Lung (tissue), 16 donors: ENCODE data around the gene FXYD2. TPM values are rescaled to one million over a fixed set of nuclear protein-coding genes. Genes with fewer than 3 reads are reported as not detected.

ENCODE experiments used
- ATAC-seq: fragments of 200-7000 bp; cut with Tn5 transposase; one replicate; pipeline ENCODE4 v1.9.1; 2020; ENCODE audit warnings: moderate number of reproducible peaks; ENCODE audit not compliant: insufficient read depth, low FRiP score
- DNase-seq, 3 donors: peaks; one replicate each; pipeline ENCODE4 v3.0.0-alpha.2; 2013 to 2017
- H3K27ac ChIP-seq, 2 donors: one replicate each; pipeline ENCODE4 v1.5.1; 2013; ENCODE audit warnings: mild to moderate bottlenecking in 2 of 2, moderate library complexity in 2 of 2, control low read depth in 1 of 2, inconsistent platforms in 1 of 2, low read depth in 1 of 2, low read length in 1 of 2
- H3K27me3 ChIP-seq, 3 donors: one replicate each; pipeline ENCODE4 v1.5.1; 2013; ENCODE audit warnings: low read length in 2 of 3; ENCODE audit not compliant: control insufficient read depth in 3 of 3, insufficient read depth in 3 of 3
- H3K36me3 ChIP-seq, 4 donors: one replicate each; pipeline ENCODE4 v1.5.1; 2013; ENCODE audit warnings: low read length in 4 of 4, mild to moderate bottlenecking in 1 of 4, moderate library complexity in 1 of 4; ENCODE audit not compliant: control insufficient read depth in 4 of 4, insufficient read depth in 4 of 4
- H3K4me1 ChIP-seq, 5 donors: one replicate each; pipeline ENCODE4 v1.5.1; 2013; ENCODE audit warnings: low read length in 5 of 5, mild to moderate bottlenecking in 2 of 5, moderate library complexity in 1 of 5; ENCODE audit not compliant: control insufficient read depth in 5 of 5, insufficient read depth in 5 of 5
- H3K4me3 ChIP-seq: one replicate; pipeline ENCODE4 v1.5.1; 2013; ENCODE audit warnings: mild to moderate bottlenecking, control low read depth, moderate library complexity
- H3K9ac ChIP-seq, 2 donors: one replicate each; pipeline ENCODE4 v1.5.1; 2013; ENCODE audit warnings: low read length in 2 of 2, control low read depth in 1 of 2; ENCODE audit not compliant: insufficient read depth in 1 of 2
- H3K9me3 ChIP-seq, 4 donors: one replicate each; pipeline ENCODE4 v1.5.1; 2013; ENCODE audit warnings: low read length in 3 of 4, mild to moderate bottlenecking in 1 of 4, moderate library complexity in 1 of 4; ENCODE audit not compliant: control insufficient read depth in 4 of 4, insufficient read depth in 3 of 4
- WGBS, 2 donors: extraction: QIAGEN DNeasy Blood & Tissue Kit; methylation state at CpG; one replicate each; pipeline ENCODE4 v1.1.7; 2013; 5-methylcytosine and 5-hydroxymethylcytosine counted together
- long read RNA-seq, 5 donors: transcript quantifications; one replicate each; lab custom pipeline, GENCODE V29; 2026
- polyA plus RNA-seq, 2 donors: library from polyadenylated mRNA; stranded (reverse); fragments of 200-250 nt; gene quantifications; one replicate each; pipeline ENCODE4 v1.2.1, GENCODE V29; 2013
- total RNA-seq, 2 donors: library from RNA; depleted of rRNA in 1 of 2; stranded (reverse); fragments of >200 nt in 1 of 2; gene quantifications; one replicate each; pipeline ENCODE4 v1.2.1, GENCODE V29; 2014 to 2021
- TF ChIP-seq, protein P1 (sequence below): IDR thresholded peaks from 2 replicates; pipeline ENCODE4 v1.5.1; 2012; ENCODE audit warnings: mild to moderate bottlenecking; ENCODE audit errors: control extremely low read depth, extremely low read depth
- donor health status: control.
- donor health status: control.
- donor health status: Bipolar disorder and iron deficiency.
- donor health status: healthy.
- donor health status: DM: yes; HTN: yes; CAD: no.

FXYD2 gene
- total RNA-seq (1 to 10 TPM; 2.9 to 6.9 TPM), polyA plus RNA-seq (1 to 10 TPM; 1.6 to 4.5 TPM)
- long read RNA-seq, donor 1, partial matches to known transcripts = 0 of 2 reads
- long read RNA-seq, donor 1, other reads (novel, unspliced or antisense) = 0 of 2 reads
- long read RNA-seq, donor 2, partial matches to known transcripts = 0 of 1 reads
- long read RNA-seq, donor 2, other reads (novel, unspliced or antisense) = 0 of 1 reads
- long read RNA-seq, donor 3 = 0 reads
- long read RNA-seq, donor 4 = 0 reads
- long read RNA-seq, donor 5, partial matches to known transcripts = 0 of 1 reads
- long read RNA-seq, donor 5, other reads (novel, unspliced or antisense) = 0 of 1 reads

DNA sequence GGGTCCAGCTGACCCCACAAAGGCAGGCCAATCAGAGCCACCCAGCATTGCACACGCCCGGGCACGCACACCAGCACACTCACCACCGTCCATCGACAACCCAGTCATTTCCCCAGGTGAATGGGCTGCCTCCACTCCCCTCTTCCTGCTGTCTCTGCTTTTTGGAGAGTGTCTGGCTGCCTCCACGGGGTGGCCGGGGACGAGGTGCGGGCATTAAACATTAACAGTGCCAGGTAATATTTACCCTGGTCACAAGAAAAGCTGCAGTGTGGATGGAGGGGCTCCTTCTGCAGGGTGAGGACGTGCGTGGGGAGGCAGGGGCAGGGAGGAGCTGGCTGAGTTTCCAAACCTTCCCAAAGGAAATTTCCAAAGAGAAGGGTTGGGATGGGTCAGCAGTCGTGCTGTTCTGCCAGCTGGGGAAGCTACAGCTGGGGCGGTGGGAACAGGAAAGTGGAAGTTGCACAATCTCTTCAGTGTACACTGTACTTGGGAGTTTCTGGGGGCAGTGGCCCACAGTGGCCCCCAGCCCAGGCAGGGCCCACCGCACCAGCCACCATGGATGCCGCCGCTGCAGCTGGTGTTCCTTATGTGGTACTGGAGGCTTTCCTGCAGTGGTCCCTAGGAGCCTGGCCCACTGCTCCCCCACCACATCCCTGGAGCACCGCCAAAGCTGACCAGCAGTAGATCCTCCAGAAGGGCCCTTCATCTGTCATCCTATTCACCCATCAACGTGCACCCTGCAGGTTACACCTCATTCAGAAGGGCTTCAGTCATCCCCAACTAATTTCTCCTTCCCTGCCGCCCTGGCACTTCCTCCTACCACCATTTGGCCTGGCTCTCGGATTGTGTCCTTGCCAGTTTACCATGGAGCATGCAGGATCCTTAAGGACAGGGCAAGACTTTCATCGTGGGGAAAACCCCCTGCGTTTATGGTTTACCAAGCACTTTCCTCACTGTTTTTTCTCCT lies at the start of gene FXYD2:
Gene FXYD2, minus strand, starts transcription at position 174 of the 967 bp plus-strand sequence. Its CDS starts 66 bp downstream, at position 108.
- Histone ChIP-seq H3K4me3 (no peak within 1 kb of the TSS), H3K4me1 (peaks cover 0 to 62% (median 39%) of the 10 kb centered on the region in 5 donors)

DNA sequence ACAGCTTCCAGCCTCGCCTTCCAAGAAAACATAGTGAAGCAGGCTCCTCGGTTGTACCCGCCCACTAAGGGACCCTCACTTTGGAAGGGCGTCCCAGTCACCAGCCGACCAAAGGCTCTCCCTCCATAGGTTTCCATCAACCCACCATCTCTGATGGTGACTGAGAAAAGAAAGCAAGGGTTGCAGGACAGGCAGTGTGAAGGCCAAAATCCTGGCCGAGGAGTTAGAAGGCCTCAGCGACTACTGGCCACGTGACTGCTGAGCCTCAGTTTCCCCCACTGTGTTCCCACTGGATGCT lies 49.2 kb upstream of the FXYD2 start:
- DNase-seq = no peak
- Histone ChIP-seq H3K4me1 (peaks cover 7 to 61% (median 17%) of the 10 kb centered on the region in 5 donors), H3K36me3 (peaks cover 0 to 3% (median 0%) of the 10 kb centered on the region in 4 donors), H3K9me3 (no peaks in the 10 kb centered on the region), H3K9ac (no peak overlapping the region), H3K4me3 (no peak overlapping the region), H3K27me3 (no peaks in the 10 kb centered on the region), H3K27ac (peak overlapping the region in 1 of 2 donors; percentile 2)
- no peak for ATAC-seq
- TF ChIP-seq, protein P1, sequence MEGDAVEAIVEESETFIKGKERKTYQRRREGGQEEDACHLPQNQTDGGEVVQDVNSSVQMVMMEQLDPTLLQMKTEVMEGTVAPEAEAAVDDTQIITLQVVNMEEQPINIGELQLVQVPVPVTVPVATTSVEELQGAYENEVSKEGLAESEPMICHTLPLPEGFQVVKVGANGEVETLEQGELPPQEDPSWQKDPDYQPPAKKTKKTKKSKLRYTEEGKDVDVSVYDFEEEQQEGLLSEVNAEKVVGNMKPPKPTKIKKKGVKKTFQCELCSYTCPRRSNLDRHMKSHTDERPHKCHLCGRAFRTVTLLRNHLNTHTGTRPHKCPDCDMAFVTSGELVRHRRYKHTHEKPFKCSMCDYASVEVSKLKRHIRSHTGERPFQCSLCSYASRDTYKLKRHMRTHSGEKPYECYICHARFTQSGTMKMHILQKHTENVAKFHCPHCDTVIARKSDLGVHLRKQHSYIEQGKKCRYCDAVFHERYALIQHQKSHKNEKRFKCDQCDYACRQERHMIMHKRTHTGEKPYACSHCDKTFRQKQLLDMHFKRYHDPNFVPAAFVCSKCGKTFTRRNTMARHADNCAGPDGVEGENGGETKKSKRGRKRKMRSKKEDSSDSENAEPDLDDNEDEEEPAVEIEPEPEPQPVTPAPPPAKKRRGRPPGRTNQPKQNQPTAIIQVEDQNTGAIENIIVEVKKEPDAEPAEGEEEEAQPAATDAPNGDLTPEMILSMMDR = no peak
- WGBS, 2 donors = 77 to 79% methylated on average over 8 of the region's 8 CpGs

More for the DNA sequence above, at the start of gene FXYD2:
- H3K36me3 ChIP-seq = no peaks in the 10 kb centered on the region
- H3K9me3 ChIP-seq = no peaks in the 10 kb centered on the region
- 36 to 38% methylated on average over 22 of the region's 22 CpGs for WGBS, 2 donors
- peak; percentile 83 to 94 (median 89) for DNase-seq
- ATAC-seq = no peak
- peak within 1 kb of the TSS; percentile 38 to 88 for H3K27ac ChIP-seq
- peak within 1 kb of the TSS in 1 of 2 donors; percentile 32 for H3K9ac ChIP-seq
- TF ChIP-seq, protein P1 = no peak
- H3K27me3 ChIP-seq = no peaks in the 10 kb centered on the region

DNA sequence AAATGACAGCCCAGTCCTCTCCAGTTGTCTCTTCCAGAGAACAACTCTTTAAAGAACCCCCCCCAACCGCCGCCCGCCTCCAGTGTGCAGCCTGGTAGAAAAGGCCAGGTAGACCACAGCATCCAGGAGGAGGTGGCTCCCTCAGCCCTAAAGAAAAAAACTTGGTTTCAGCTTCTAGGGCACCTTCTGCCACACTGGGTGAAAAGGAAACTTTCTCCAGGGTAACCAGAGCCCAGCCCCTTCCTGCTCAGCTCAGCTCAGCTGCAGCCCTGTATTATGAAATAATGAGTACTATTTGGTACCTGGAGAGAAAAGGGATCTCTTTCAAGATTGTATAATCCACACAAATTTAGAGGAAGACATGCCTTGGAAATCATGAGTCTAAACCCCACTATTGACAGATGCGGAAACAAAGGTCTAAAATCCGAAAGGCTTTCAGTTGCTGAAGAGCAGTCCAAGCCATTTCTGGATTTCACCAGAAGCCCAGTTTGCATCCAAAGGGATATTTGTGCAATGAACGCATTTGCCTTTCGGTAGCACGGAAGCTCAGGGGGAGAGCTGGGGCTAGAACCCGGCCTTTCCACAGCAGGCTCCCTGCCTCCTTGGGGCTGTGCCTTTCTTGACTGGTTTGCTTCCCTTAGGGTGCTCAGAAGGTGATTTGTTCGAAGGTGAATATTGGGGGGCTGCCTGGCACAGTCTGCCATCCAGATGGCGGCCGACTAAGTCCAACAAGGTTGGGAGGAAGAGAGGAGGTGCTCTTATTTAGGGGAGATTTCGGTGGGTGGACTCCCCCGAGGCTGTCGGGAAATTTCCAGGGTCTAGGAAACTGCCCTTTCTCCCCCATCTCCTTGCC lies 48.7 kb upstream of the FXYD2 start:
- ATAC-seq (no peak), DNase-seq (no peak)
- 80% methylated on average over 15 of the region's 15 CpGs for WGBS, 2 donors
- H3K36me3 ChIP-seq = peaks cover 0 to 3% (median 0%) of the 10 kb centered on the region in 4 donors
- peak overlapping the region; percentile 2 to 7 for H3K27ac ChIP-seq
- peaks cover 7 to 61% (median 17%) of the 10 kb centered on the region in 5 donors for H3K4me1 ChIP-seq
- no peaks in the 10 kb centered on the region for H3K27me3 ChIP-seq
- TF ChIP-seq, protein P1 = no peak
- no peaks in the 10 kb centered on the region for H3K9me3 ChIP-seq
- no peak overlapping the region for H3K9ac ChIP-seq
- no peak overlapping the region for H3K4me3 ChIP-seq
